Neural crest cell (in vitro differentiated cells): ENCODE results near the gene CMTM1. TPM values are rescaled to one million over a fixed set of nuclear protein-coding genes. Genes with fewer than 3 reads are reported as not detected.

Experiments used
- DNase-seq: peaks from one replicate; pipeline ENCODE4 v3.0.0; 2021; ENCODE audit warnings: low read depth, mixed read lengths, low spot score
- H3K27ac Mint-ChIP-seq: one replicate; pipeline ENCODE4 v1.8.0; 2021; ENCODE audit warnings: mild to moderate bottlenecking, mixed read lengths; ENCODE audit not compliant: unreplicated experiment
- H3K27me3 Mint-ChIP-seq: 2 replicates; pipeline ENCODE4 v1.8.0; 2021; ENCODE audit warnings: low read depth, mild to moderate bottlenecking, mixed read lengths
- H3K36me3 Mint-ChIP-seq: 2 replicates; pipeline ENCODE4 v1.8.0; 2021; ENCODE audit warnings: low read depth, mild to moderate bottlenecking, mixed read lengths
- H3K4me1 Mint-ChIP-seq: 2 replicates; pipeline ENCODE4 v1.8.0; 2021; ENCODE audit warnings: mixed read lengths
- H3K4me3 Mint-ChIP-seq: one replicate; pipeline ENCODE4 v1.8.0; 2021; ENCODE audit warnings: mild to moderate bottlenecking, mixed read lengths
- H3K9me3 Mint-ChIP-seq: 2 replicates; pipeline ENCODE4 v1.8.0; 2021; ENCODE audit warnings: mixed read lengths
- total RNA-seq: library from RNA; stranded (reverse); gene quantifications from 2 replicates; pipeline ENCODE4 v1.2.1, GENCODE V29; 2021
- TF ChIP-seq, protein P1 (sequence below): fragments of 200-600 bp; sonication (generic); conservative IDR thresholded peaks from 2 replicates; pipeline ENCODE4 v1.5.0; 2021; ENCODE audit warnings: antibody characterized with exemption, mild to moderate bottlenecking

CMTM1 gene
- total RNA-seq, 1 donor from 2014 or later: 17.1 TPM

GRCh38 chr16:66599726-66600125, 33.5 kb downstream of the CMTM1 start:
- Mint-ChIP-seq H3K9me3 (no peaks in the 10 kb centered on the region), H3K27me3 (peaks cover 2% of the 10 kb centered on the region), H3K4me1 (peaks cover 15% of the 10 kb centered on the region), H3K4me3 (no peak overlapping the region), H3K27ac (no peak overlapping the region), H3K36me3 (no peaks in the 10 kb centered on the region)
- no peak for DNase-seq
- TF ChIP-seq, protein P1, sequence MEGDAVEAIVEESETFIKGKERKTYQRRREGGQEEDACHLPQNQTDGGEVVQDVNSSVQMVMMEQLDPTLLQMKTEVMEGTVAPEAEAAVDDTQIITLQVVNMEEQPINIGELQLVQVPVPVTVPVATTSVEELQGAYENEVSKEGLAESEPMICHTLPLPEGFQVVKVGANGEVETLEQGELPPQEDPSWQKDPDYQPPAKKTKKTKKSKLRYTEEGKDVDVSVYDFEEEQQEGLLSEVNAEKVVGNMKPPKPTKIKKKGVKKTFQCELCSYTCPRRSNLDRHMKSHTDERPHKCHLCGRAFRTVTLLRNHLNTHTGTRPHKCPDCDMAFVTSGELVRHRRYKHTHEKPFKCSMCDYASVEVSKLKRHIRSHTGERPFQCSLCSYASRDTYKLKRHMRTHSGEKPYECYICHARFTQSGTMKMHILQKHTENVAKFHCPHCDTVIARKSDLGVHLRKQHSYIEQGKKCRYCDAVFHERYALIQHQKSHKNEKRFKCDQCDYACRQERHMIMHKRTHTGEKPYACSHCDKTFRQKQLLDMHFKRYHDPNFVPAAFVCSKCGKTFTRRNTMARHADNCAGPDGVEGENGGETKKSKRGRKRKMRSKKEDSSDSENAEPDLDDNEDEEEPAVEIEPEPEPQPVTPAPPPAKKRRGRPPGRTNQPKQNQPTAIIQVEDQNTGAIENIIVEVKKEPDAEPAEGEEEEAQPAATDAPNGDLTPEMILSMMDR: no peak

- H3K4me3 Mint-ChIP-seq: peak overlapping the region; percentile 5
- DNase-seq: no peak
- TF ChIP-seq, protein P1: no peak
- H3K4me1 Mint-ChIP-seq: peaks cover 15% of the 10 kb centered on the region
- H3K9me3 Mint-ChIP-seq: no peaks in the 10 kb centered on the region
- H3K36me3 Mint-ChIP-seq: no peaks in the 10 kb centered on the region
- no peak overlapping the region for H3K27ac Mint-ChIP-seq
- H3K27me3 Mint-ChIP-seq: peaks cover 2% of the 10 kb centered on the region
These were observed 34.2 kb downstream of the CMTM1 start for GRCh38 chr16:66600477-66600876.

GRCh38 chr16:66601471-66601870, 35.2 kb downstream of the CMTM1 start:
- Mint-ChIP-seq H3K27ac (no peak overlapping the region), H3K36me3 (no peaks in the 10 kb centered on the region), H3K4me1 (peaks cover 22% of the 10 kb centered on the region), H3K27me3 (peaks cover 2% of the 10 kb centered on the region), H3K4me3 (peak overlapping the region; percentile 49), H3K9me3 (no peaks in the 10 kb centered on the region)
- TF ChIP-seq, protein P1: no peak
- DNase-seq: no peak

GRCh38 chr16:66603537-66604375, 37.5 kb downstream of the CMTM1 start:
- peaks cover 30% of the 10 kb centered on the region for H3K4me1 Mint-ChIP-seq
- H3K27me3 Mint-ChIP-seq: peaks cover 2% of the 10 kb centered on the region
- no peaks in the 10 kb centered on the region for H3K36me3 Mint-ChIP-seq
- H3K27ac Mint-ChIP-seq: peak overlapping the region; percentile 94
- TF ChIP-seq, protein P1: no peak
- H3K4me3 Mint-ChIP-seq: peak overlapping the region; percentile 100
- no peaks in the 10 kb centered on the region for H3K9me3 Mint-ChIP-seq
- peak; percentile 65 for DNase-seq

- H3K36me3 Mint-ChIP-seq: no peaks in the 10 kb centered on the region
- peak within 1 kb of the TSS; percentile 100 for H3K4me3 Mint-ChIP-seq
- H3K4me1 Mint-ChIP-seq: peaks cover 30% of the 10 kb centered on the region
- TF ChIP-seq, protein P1: peak; percentile 92
- DNase-seq: peak; percentile 83
- H3K27me3 Mint-ChIP-seq: peaks cover 2% of the 10 kb centered on the region
- H3K9me3 Mint-ChIP-seq: no peaks in the 10 kb centered on the region
- H3K27ac Mint-ChIP-seq: peak within 1 kb of the TSS; percentile 94
These were observed 38.3 kb downstream of the CMTM1 start, which contains the start of gene CMTM3 for GRCh38 chr16:66604376-66605176. Gene CMTM3, plus strand, starts transcription at chr16:66604704. Its CDS starts 102 bp downstream, at chr16:66604806.
